Immature natural killer cell (primary cell): ENCODE measurements around the gene PPP1R8. TPM values are rescaled to one million over a fixed set of nuclear protein-coding genes. Genes with fewer than 3 reads are reported as not detected.
A peak's percentile ranks its signal among the peaks of the same experiment; 100 is the strongest.

Source experiments
- DNase-seq, 3 donors: peaks; one replicate each; pipeline ENCODE4 v3.0.0; 2022; ENCODE audit warnings: mixed read lengths in 1 of 3
- H3K27ac Mint-ChIP-seq, 6 donors: one replicate each; pipeline ENCODE4 v1.8.0; 2020; ENCODE audit warnings: mixed read lengths in 6 of 6, mild to moderate bottlenecking in 5 of 6, inconsistent platforms in 4 of 6, moderate library complexity in 3 of 6
- H3K27me3 Mint-ChIP-seq, 3 donors: one replicate each; pipeline ENCODE4 v1.8.0; 2020 to 2021; ENCODE audit warnings: low read depth in 3 of 3, mild to moderate bottlenecking in 3 of 3, mixed read lengths in 3 of 3, moderate library complexity in 3 of 3, inconsistent platforms in 1 of 3
- H3K36me3 Mint-ChIP-seq, 3 donors: one replicate each; pipeline ENCODE4 v1.8.0; 2020; ENCODE audit warnings: mixed read lengths in 3 of 3, inconsistent platforms in 2 of 3, mild to moderate bottlenecking in 2 of 3
- H3K4me1 Mint-ChIP-seq, 2 donors: one replicate each; pipeline ENCODE4 v1.8.0; 2020; ENCODE audit warnings: inconsistent platforms in 2 of 2, mild to moderate bottlenecking in 2 of 2, mixed read lengths in 2 of 2, moderate library complexity in 1 of 2
- H3K4me3 Mint-ChIP-seq, 5 donors: one replicate each; pipeline ENCODE4 v1.8.0; 2020; ENCODE audit warnings: mild to moderate bottlenecking in 5 of 5, mixed read lengths in 5 of 5, inconsistent platforms in 3 of 5, moderate library complexity in 3 of 5
- H3K9me3 Mint-ChIP-seq, 6 donors: one replicate each; pipeline ENCODE4 v1.8.0; 2020; ENCODE audit warnings: mild to moderate bottlenecking in 6 of 6, mixed read lengths in 6 of 6, inconsistent platforms in 4 of 6, moderate library complexity in 3 of 6
- polyA plus RNA-seq, 3 donors: library from polyadenylated mRNA; unstranded; fragments of 300-500 nt; fragmentation: Illumina TruSeq; gene quantifications; one replicate each; pipeline ENCODE4 v1.2.3, GENCODE V29; 2021

Gene PPP1R8
- polyA plus RNA-seq, 3 donors from 2014 or later, result 37.7 to 51.1 (median 45.1) TPM

GRCh38 chr1:27883536-27883935 lies 53.0 kb downstream of the PPP1R8 start:
- Mint-ChIP-seq H3K36me3 (peaks cover 37 to 53% (median 44%) of the 10 kb centered on the region in 3 donors), H3K4me1 (peaks cover 64 to 74% of the 10 kb centered on the region in 2 donors), H3K27ac (peak overlapping the region; percentile 93 to 99 (median 98)), H3K9me3 (no peaks in the 10 kb centered on the region), H3K27me3 (peaks cover 5 to 38% (median 37%) of the 10 kb centered on the region in 3 donors), H3K4me3 (peak overlapping the region; percentile 71 to 91 (median 87))
- no peak for DNase-seq

DNA sequence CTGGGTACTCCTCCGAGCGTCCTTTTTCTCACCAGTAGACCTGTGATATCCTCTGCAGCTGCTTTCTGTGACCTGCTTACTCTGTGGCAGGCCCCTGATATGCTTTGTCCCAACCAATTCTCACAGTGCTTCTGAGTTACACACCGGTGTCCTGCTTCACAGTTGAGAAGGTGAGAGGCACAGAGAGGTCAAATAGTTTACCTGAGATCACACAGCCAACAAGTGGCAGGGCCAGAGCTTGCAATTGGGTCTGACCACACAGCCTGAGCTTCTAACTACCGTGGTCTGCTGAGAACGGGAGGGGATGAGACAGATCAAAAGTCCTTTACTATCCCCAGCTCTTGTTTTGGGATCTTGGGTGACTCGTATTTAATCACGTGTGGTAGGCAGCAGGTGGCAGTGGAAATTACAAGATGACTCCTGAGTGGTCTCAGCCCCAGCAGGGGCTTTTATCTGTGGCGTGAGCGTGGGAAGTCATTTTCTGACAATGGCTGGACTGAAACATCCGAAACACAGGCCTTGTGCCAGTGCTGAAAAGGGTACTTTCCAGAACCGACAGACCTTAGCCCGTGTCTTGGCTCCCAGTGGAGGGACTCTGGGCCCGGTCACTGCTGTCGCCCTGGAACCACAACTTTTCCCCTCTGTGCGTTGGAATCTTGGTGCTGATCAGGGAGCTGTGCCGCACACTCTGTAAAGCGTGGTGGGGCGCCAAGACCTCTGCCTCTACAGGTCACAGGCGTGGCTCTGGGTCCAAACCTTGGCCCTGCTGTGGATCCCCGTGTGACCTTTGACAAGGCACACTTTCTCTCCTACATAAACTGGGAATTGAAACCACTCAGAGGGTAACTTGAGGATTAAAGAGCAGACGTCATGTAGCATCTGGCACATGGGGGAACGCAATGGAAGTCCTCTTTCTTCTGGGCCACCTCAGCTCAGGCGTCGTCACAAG lies 53.7 kb downstream of the PPP1R8 start:
- no peaks in the 10 kb centered on the region for H3K9me3 Mint-ChIP-seq
- H3K36me3 Mint-ChIP-seq, result peaks cover 31 to 52% (median 41%) of the 10 kb centered on the region in 3 donors
- peak; percentile 65 to 77 (median 71) for DNase-seq
- peaks cover 67 to 74% of the 10 kb centered on the region in 2 donors for H3K4me1 Mint-ChIP-seq
- H3K27ac Mint-ChIP-seq, result peak overlapping the region; percentile 93 to 99 (median 98)
- H3K27me3 Mint-ChIP-seq, result peaks cover 5 to 44% (median 35%) of the 10 kb centered on the region in 3 donors
- peak overlapping the region; percentile 71 to 91 (median 87) for H3K4me3 Mint-ChIP-seq

DNA sequence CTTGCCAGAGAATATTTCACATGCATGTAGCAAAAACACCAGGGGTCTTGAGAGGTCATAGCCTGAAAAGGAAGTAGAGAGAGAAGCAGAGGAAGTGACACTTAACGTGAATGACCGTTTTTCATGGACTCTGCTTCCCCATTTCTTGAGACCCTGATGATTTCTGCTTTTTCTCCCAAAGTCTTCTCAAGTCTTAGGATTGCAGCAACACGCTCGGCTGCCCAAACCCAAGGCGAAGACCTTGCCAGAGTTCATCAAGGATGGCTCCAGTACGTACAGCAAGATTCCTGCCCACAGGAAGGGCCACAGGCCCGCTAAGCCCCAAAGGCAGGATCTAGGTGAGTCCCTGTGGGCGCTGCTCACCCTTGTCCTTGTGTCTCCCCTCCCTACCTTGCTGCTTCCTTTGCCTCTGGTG lies 54.5 kb downstream of the PPP1R8 start:
- Mint-ChIP-seq H3K9me3 (no peaks in the 10 kb centered on the region), H3K36me3 (peaks cover 29 to 51% (median 41%) of the 10 kb centered on the region in 3 donors), H3K27me3 (peaks cover 5 to 44% (median 35%) of the 10 kb centered on the region in 3 donors), H3K27ac (peak overlapping the region; percentile 93 to 99 (median 98)), H3K4me1 (peaks cover 72 to 74% of the 10 kb centered on the region in 2 donors), H3K4me3 (peak overlapping the region; percentile 82 to 91 (median 87))
- no peak for DNase-seq

- Mint-ChIP-seq H3K4me3 (peak overlapping the region; percentile 82 to 91 (median 87)), H3K27me3 (peaks cover 7 to 46% (median 35%) of the 10 kb centered on the region in 3 donors), H3K27ac (peak overlapping the region; percentile 93 to 99 (median 98)), H3K4me1 (peaks cover 78 to 81% of the 10 kb centered on the region in 2 donors), H3K36me3 (peaks cover 32 to 55% (median 44%) of the 10 kb centered on the region in 3 donors), H3K9me3 (no peaks in the 10 kb centered on the region)
- DNase-seq, result no peak
Measured at GRCh38 chr1:27885621-27886352, 55.2 kb downstream of the PPP1R8 start.

- Mint-ChIP-seq H3K36me3 (peaks cover 32 to 61% (median 47%) of the 10 kb centered on the region in 3 donors), H3K27me3 (peaks cover 9 to 46% (median 35%) of the 10 kb centered on the region in 3 donors), H3K4me1 (peaks cover 83 to 86% of the 10 kb centered on the region in 2 donors), H3K4me3 (peak overlapping the region; percentile 82 to 91 (median 87)), H3K9me3 (no peaks in the 10 kb centered on the region), H3K27ac (peak overlapping the region; percentile 93 to 99 (median 98))
- peak; percentile 42 to 61 (median 56) for DNase-seq
Measured at GRCh38 chr1:27886353-27886679, 55.7 kb downstream of the PPP1R8 start.

GRCh38 chr1:27886744-27887143 lies 56.2 kb downstream of the PPP1R8 start:
- peak overlapping the region; percentile 93 to 99 (median 98) for H3K27ac Mint-ChIP-seq
- H3K4me3 Mint-ChIP-seq, result peak overlapping the region; percentile 82 to 91 (median 87)
- H3K27me3 Mint-ChIP-seq, result peaks cover 9 to 48% (median 35%) of the 10 kb centered on the region in 3 donors
- H3K4me1 Mint-ChIP-seq, result peaks cover 87 to 90% of the 10 kb centered on the region in 2 donors
- peaks cover 32 to 65% (median 49%) of the 10 kb centered on the region in 3 donors for H3K36me3 Mint-ChIP-seq
- no peak for DNase-seq
- H3K9me3 Mint-ChIP-seq, result no peaks in the 10 kb centered on the region

DNA sequence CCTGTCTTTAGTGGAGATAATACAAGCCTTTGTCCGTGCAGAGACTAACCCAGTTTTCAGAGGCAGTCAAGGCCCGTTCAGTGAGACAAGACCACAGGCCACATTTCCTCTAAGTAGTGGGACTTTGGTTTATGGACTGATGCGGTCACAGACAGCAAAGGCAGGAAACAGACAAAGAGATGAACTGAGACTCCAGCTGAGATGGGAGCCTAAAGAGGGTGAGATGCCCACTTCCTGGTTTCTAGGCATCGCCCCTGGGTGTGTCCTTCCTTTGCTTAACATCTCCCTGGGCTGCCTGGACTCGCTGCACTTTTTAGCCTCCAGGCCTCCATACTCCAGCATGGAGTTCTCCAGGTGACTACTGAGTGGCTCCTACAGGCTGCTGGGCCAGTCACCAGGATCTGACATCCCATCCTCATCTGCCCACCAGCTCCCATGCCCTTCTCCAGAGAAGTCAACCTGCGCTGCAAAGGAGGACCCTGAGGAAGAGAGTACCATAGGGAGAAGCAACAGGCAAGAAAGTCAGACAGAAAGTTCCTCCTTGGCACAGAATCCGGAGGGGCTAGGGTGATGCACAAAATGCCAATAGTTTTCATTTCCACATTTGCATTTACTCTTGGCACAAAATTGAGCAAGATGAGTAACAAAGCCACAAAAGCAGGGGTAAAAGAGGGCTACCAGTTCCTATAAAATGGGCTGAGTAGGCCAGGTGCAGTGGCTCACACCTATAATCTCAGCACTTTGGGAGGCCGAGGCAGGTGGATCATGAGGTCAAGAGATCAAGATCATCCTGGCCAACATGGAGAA lies 56.8 kb downstream of the PPP1R8 start:
- Mint-ChIP-seq H3K9me3 (no peaks in the 10 kb centered on the region), H3K4me1 (peaks cover 92 to 97% of the 10 kb centered on the region in 2 donors), H3K27me3 (peaks cover 9 to 49% (median 35%) of the 10 kb centered on the region in 3 donors), H3K36me3 (peaks cover 32 to 64% (median 52%) of the 10 kb centered on the region in 3 donors), H3K4me3 (peak overlapping the region; percentile 82 to 91 (median 87)), H3K27ac (peak overlapping the region; percentile 93 to 99 (median 98))
- DNase-seq, result peak; percentile 78 to 84 (median 81)

- Mint-ChIP-seq H3K9me3 (no peaks in the 10 kb centered on the region), H3K36me3 (peaks cover 24 to 59% (median 48%) of the 10 kb centered on the region in 3 donors)
Measured at GRCh38 chr1:27889506-27889905, 58.9 kb downstream of the PPP1R8 start.

GRCh38 chr1:27891196-27891889 lies 60.8 kb downstream of the PPP1R8 start:
- H3K4me1 Mint-ChIP-seq, result peaks cover 58 to 79% of the 10 kb centered on the region in 2 donors
- H3K9me3 Mint-ChIP-seq, result no peaks in the 10 kb centered on the region
- peak overlapping the region; percentile 47 to 87 (median 58) for H3K4me3 Mint-ChIP-seq
- H3K36me3 Mint-ChIP-seq, result peaks cover 24 to 57% (median 48%) of the 10 kb centered on the region in 3 donors
- peak overlapping the region; percentile 93 to 98 (median 96) for H3K27ac Mint-ChIP-seq
- peaks cover 7 to 26% (median 20%) of the 10 kb centered on the region in 3 donors for H3K27me3 Mint-ChIP-seq
- DNase-seq, result peak; percentile 74 to 82 (median 78)

More at GRCh38 chr1:27889506-27889905, 58.9 kb downstream of the PPP1R8 start:
- H3K27ac Mint-ChIP-seq, result peak overlapping the region; percentile 81 to 98 (median 94)
- peaks cover 9 to 38% (median 33%) of the 10 kb centered on the region in 3 donors for H3K27me3 Mint-ChIP-seq
- peak overlapping the region; percentile 12 to 90 (median 43) for H3K4me3 Mint-ChIP-seq
- DNase-seq, result no peak
- H3K4me1 Mint-ChIP-seq, result peaks cover 76 to 87% of the 10 kb centered on the region in 2 donors

- no peaks in the 10 kb centered on the region for H3K9me3 Mint-ChIP-seq
- H3K36me3 Mint-ChIP-seq, result peaks cover 25 to 50% (median 35%) of the 10 kb centered on the region in 3 donors
- peaks cover 0 to 5% (median 4%) of the 10 kb centered on the region in 3 donors for H3K27me3 Mint-ChIP-seq
- H3K27ac Mint-ChIP-seq, result peak overlapping the region; percentile 37 to 96 (median 93)
- H3K4me3 Mint-ChIP-seq, result no peak overlapping the region
- DNase-seq, result no peak
- peaks cover 29 to 47% of the 10 kb centered on the region in 2 donors for H3K4me1 Mint-ChIP-seq
Measured at GRCh38 chr1:27894521-27894920, 63.9 kb downstream of the PPP1R8 start.
